Tibial nerve (tissue), 4 donors: ENCODE results near the gene POPDC3. TPM values are rescaled to one million over a fixed set of nuclear protein-coding genes. Genes with fewer than 3 reads are reported as not detected.
A peak's percentile ranks its signal among the peaks of the same experiment; 100 is the strongest.

Experiments
- DNase-seq, 2 donors: peaks; one replicate each; pipeline ENCODE4 v3.0.0-alpha.2; 2019; ENCODE audit warnings: low spot score in 2 of 2
- H3K27ac ChIP-seq, 4 donors: fragments of 200-600 bp; sonication (generic) in 3 of 4; one replicate each; pipeline ENCODE4 v1.5.1; 2017 to 2019; ENCODE audit warnings: mild to moderate bottlenecking in 1 of 4
- H3K27me3 ChIP-seq, 2 donors: fragments of 200-600 bp; sonication (generic) in 1 of 2; one replicate each; pipeline versions ENCODE4 v1.5.1 to v1.6.0; 2017 to 2019
- H3K36me3 ChIP-seq, 3 donors: fragments of 200-600 bp; sonication (generic); one replicate each; pipeline ENCODE4 v1.5.1; 2018 to 2019
- H3K4me1 ChIP-seq, 4 donors: fragments of 200-600 bp; sonication (generic) in 3 of 4; one replicate each; pipeline ENCODE4 v1.5.1; 2017 to 2019
- H3K4me3 ChIP-seq, 4 donors: fragments of 200-600 bp; sonication (generic) in 3 of 4; one replicate each; pipeline ENCODE4 v1.5.1; 2017 to 2019; ENCODE audit warnings: mild to moderate bottlenecking in 1 of 4, moderate library complexity in 1 of 4
- H3K9me3 ChIP-seq, 4 donors: fragments of 200-600 bp; sonication (generic) in 3 of 4; one replicate each; pipeline ENCODE4 v1.5.1; 2017 to 2019
- CTCF ChIP-seq, 5 experiments: fragments of 200-600 bp in 3 of 5; fragments of 450-650 bp in 2 of 5; sonication (generic) in 3 of 5; IDR thresholded peaks; one replicate each; pipeline ENCODE4 v1.5.1; 2016 to 2019; ENCODE audit warnings: antibody characterized with exemption in 5 of 5, mild to moderate bottlenecking in 3 of 5, moderate library complexity in 2 of 5
- EP300 ChIP-seq, 2 donors: sonication (generic); formaldehyde crosslinking; IDR thresholded peaks; one replicate each; pipeline ENCODE4 v1.6.1; 2017; ENCODE audit warnings: antibody characterized with exemption in 2 of 2, mild to moderate bottlenecking in 1 of 2
- POLR2A ChIP-seq, 2 donors: fragments of 450-650 bp; IDR thresholded peaks; one replicate each; pipeline ENCODE4 v1.6.1; 2017; ENCODE audit warnings: antibody characterized with exemption in 2 of 2, mild to moderate bottlenecking in 2 of 2, moderate library complexity in 2 of 2
- WGBS, 2 donors: methylation state at CpG; one replicate each; pipeline ENCODE4 v1.1.5; 2018; 5-methylcytosine and 5-hydroxymethylcytosine counted together
- total RNA-seq, 4 donors: library from RNA; depleted of rRNA; stranded (reverse); fragments of >200 nt; gene quantifications; one replicate each; pipeline ENCODE4 v1.1.0, GENCODE V29; 2016

The POPDC3 gene
- total RNA-seq, 4 donors from 2014 or later: 1.8 to 6.7 (median 2.6) TPM

- H3K9me3 ChIP-seq: no peaks in the 10 kb centered on the region
- H3K36me3 ChIP-seq: no peaks in the 10 kb centered on the region
- H3K4me3 ChIP-seq: no peak overlapping the region
- H3K4me1 ChIP-seq: no peaks in the 10 kb centered on the region
- no peak overlapping the region for H3K27ac ChIP-seq
- H3K27me3 ChIP-seq: no peaks in the 10 kb centered on the region
- TF ChIP-seq CTCF (IDR thresholded peaks at IDR 0.05) (no peak), EP300 (IDR thresholded peaks at IDR 0.05) (no peak), POLR2A (IDR thresholded peaks at IDR 0.05) (no peak)
- no peak for DNase-seq
Observed at GRCh38 chr6:105152880-105153279, 26.9 kb downstream of the POPDC3 start.

GRCh38 chr6:105151644-105152043 lies 28.2 kb downstream of the POPDC3 start:
- Histone ChIP-seq H3K27ac (no peak overlapping the region), H3K27me3 (no peaks in the 10 kb centered on the region), H3K4me1 (no peaks in the 10 kb centered on the region), H3K4me3 (no peak overlapping the region), H3K9me3 (no peaks in the 10 kb centered on the region), H3K36me3 (no peaks in the 10 kb centered on the region)
- DNase-seq: no peak
- TF ChIP-seq EP300 (IDR thresholded peaks at IDR 0.05) (no peak), POLR2A (IDR thresholded peaks at IDR 0.05) (no peak), CTCF (IDR thresholded peaks at IDR 0.05) (no peak)

- H3K4me3 ChIP-seq: no peak overlapping the region
- no peak overlapping the region for H3K27ac ChIP-seq
Observed at GRCh38 chr6:105138141-105138540, 41.7 kb downstream of the POPDC3 start.

GRCh38 chr6:105137388-105137787 lies 42.4 kb downstream of the POPDC3 start:
- no peak for TF ChIP-seq POLR2A (IDR thresholded peaks at IDR 0.05)
- no peak for TF ChIP-seq CTCF (IDR thresholded peaks at IDR 0.05)
- TF ChIP-seq EP300 (IDR thresholded peaks at IDR 0.05): no peak
- Histone ChIP-seq H3K27ac (peak overlapping the region in 3 of 4 donors; percentile 0 to 82 (median 24)), H3K9me3 (no peaks in the 10 kb centered on the region), H3K4me1 (peaks cover 0 to 12% (median 2%) of the 10 kb centered on the region in 4 donors), H3K36me3 (no peaks in the 10 kb centered on the region), H3K4me3 (peak overlapping the region; percentile 81 to 94 (median 86)), H3K27me3 (no peaks in the 10 kb centered on the region)
- WGBS, 2 donors: 2 to 4% methylated on average over 32 of the region's 32 CpGs
- peak in 1 of 2 donors; percentile 13 for DNase-seq

More at GRCh38 chr6:105138141-105138540, 41.7 kb downstream of the POPDC3 start:
- WGBS, 2 donors: 83 to 95% methylated on average over 2 of the region's 2 CpGs
- H3K9me3 ChIP-seq: no peaks in the 10 kb centered on the region
- DNase-seq: no peak
- TF ChIP-seq POLR2A (IDR thresholded peaks at IDR 0.05) (no peak), CTCF (IDR thresholded peaks at IDR 0.05) (no peak), EP300 (IDR thresholded peaks at IDR 0.05) (no peak)
- H3K4me1 ChIP-seq: peaks cover 0 to 12% (median 2%) of the 10 kb centered on the region in 4 donors
- H3K36me3 ChIP-seq: no peaks in the 10 kb centered on the region
- no peaks in the 10 kb centered on the region for H3K27me3 ChIP-seq

- TF ChIP-seq CTCF (IDR thresholded peaks at IDR 0.05) (peak in 2 of 5 experiments; percentile 7 to 47), POLR2A (IDR thresholded peaks at IDR 0.05) (no peak)
- peaks cover 0 to 12% (median 2%) of the 10 kb centered on the region in 4 donors for H3K4me1 ChIP-seq
- H3K27me3 ChIP-seq: no peaks in the 10 kb centered on the region
- no peaks in the 10 kb centered on the region for H3K36me3 ChIP-seq
- no peaks in the 10 kb centered on the region for H3K9me3 ChIP-seq
- peak; percentile 21 to 28 for DNase-seq
- H3K4me3 ChIP-seq: peak overlapping the region; percentile 81 to 94 (median 86)
- WGBS, 2 donors: 1 to 2% methylated on average over 44 to 81 of the region's 122 CpGs
- H3K27ac ChIP-seq: peak overlapping the region; percentile 54 to 82 (median 75)
Observed at GRCh38 chr6:105136431-105137350, 43.1 kb downstream of the POPDC3 start.
